Hepatocyte (in vitro differentiated cells): ENCODE data around the gene HGD. TPM values are rescaled to one million over a fixed set of nuclear protein-coding genes. Genes with fewer than 3 reads are reported as not detected.

Source experiments
- DNase-seq: peaks from one replicate; pipeline ENCODE4 v3.0.0-alpha.2; 2016; ENCODE audit warnings: low spot score
- H2AFZ ChIP-seq: fragments of 200-600 bp; sonication (generic); 2 replicates; pipeline ENCODE4 v1.6.0; 2016; ENCODE audit warnings: antibody characterized with exemption, mild to moderate bottlenecking
- H3K27ac ChIP-seq: fragments of 200-600 bp; sonication (generic); 2 replicates; pipeline ENCODE4 v1.5.1; 2016; ENCODE audit warnings: mild to moderate bottlenecking
- H3K27me3 ChIP-seq: fragments of 200-600 bp; sonication (generic); 2 replicates; pipeline ENCODE4 v1.6.1; 2016
- H3K36me3 ChIP-seq: fragments of 200-600 bp; sonication (generic); replicated peaks from 2 replicates; pipeline ENCODE4 v1.5.1; 2016; ENCODE audit warnings: low read depth; ENCODE audit not compliant: insufficient read depth
- H3K4me1 ChIP-seq: fragments of 200-600 bp; sonication (generic); 2 replicates; pipeline ENCODE4 v1.5.1; 2016; ENCODE audit warnings: mild to moderate bottlenecking, moderate library complexity; ENCODE audit not compliant: insufficient read depth
- H3K4me2 ChIP-seq: fragments of 200-600 bp; sonication (generic); 2 replicates; pipeline ENCODE4 v1.6.0; 2016
- H3K4me3 ChIP-seq: fragments of 200-600 bp; sonication (generic); 2 replicates; pipeline ENCODE4 v1.5.1; 2016; ENCODE audit warnings: mild to moderate bottlenecking
- H3K79me2 ChIP-seq: fragments of 200-600 bp; sonication (generic); 2 replicates; pipeline ENCODE4 v1.6.0; 2017; ENCODE audit warnings: mild to moderate bottlenecking
- H3K9me2 ChIP-seq: fragments of 200-600 bp; sonication (generic); replicated peaks from 2 replicates; pipeline ENCODE4 v1.6.0; 2017; ENCODE audit warnings: mild to moderate bottlenecking; ENCODE audit not compliant: insufficient read depth
- H3K9me3 ChIP-seq: fragments of 200-600 bp; sonication (generic); 2 replicates; pipeline ENCODE4 v1.5.1; 2016; ENCODE audit warnings: low read depth, mild to moderate bottlenecking
- H4K20me1 ChIP-seq: fragments of 200-600 bp; sonication (generic); 2 replicates; pipeline ENCODE4 v1.6.0; 2016; ENCODE audit warnings: mild to moderate bottlenecking; ENCODE audit not compliant: insufficient read depth, poor library complexity, severe bottlenecking
- EZH2 ChIP-seq: fragments of 200-600 bp; sonication (generic); IDR thresholded peaks from 2 replicates; pipeline ENCODE4 v1.6.1; 2016; ENCODE audit warnings: antibody characterized with exemption, mild to moderate bottlenecking, borderline replicate concordance
- EZH2phosphoT487 ChIP-seq: fragments of 200-600 bp; sonication (generic); IDR thresholded peaks from one replicate; pipeline ENCODE4 v1.6.1; 2018; ENCODE audit warnings: antibody characterized with exemption, mild to moderate bottlenecking, low read depth, moderate library complexity; ENCODE audit not compliant: unreplicated experiment, severe bottlenecking
- WGBS: methylation state at CpG from one replicate; pipeline ENCODE4 v1.1.6; 2016; ENCODE audit warnings: low lambda C conversion rate; ENCODE audit errors: missing lambda C conversion rate; 5-methylcytosine and 5-hydroxymethylcytosine counted together
- polyA plus RNA-seq: library from polyadenylated mRNA; unstranded; fragments of >200 nt; fragmentation: Nextera tagmentation; extraction: Ambion mirVana; gene quantifications from 2 replicates; pipeline ENCODE4 v1.2.1, GENCODE V29; 2016
- total RNA-seq: library from RNA; depleted of rRNA; stranded (reverse); fragments of >200 nt; gene quantifications from 2 replicates; pipeline ENCODE4 v1.2.3, GENCODE V29; 2014
- TF ChIP-seq, protein P1 (sequence below): fragments of 200-600 bp; sonication (generic); IDR thresholded peaks from 2 replicates; pipeline ENCODE4 v1.5.1; 2016; ENCODE audit warnings: antibody characterized with exemption, mild to moderate bottlenecking; ENCODE audit not compliant: poor library complexity

The HGD gene
- total and polyA plus RNA-seq, 2 experiments from 2014 or later: 63.6 to 64.6 TPM

DNA sequence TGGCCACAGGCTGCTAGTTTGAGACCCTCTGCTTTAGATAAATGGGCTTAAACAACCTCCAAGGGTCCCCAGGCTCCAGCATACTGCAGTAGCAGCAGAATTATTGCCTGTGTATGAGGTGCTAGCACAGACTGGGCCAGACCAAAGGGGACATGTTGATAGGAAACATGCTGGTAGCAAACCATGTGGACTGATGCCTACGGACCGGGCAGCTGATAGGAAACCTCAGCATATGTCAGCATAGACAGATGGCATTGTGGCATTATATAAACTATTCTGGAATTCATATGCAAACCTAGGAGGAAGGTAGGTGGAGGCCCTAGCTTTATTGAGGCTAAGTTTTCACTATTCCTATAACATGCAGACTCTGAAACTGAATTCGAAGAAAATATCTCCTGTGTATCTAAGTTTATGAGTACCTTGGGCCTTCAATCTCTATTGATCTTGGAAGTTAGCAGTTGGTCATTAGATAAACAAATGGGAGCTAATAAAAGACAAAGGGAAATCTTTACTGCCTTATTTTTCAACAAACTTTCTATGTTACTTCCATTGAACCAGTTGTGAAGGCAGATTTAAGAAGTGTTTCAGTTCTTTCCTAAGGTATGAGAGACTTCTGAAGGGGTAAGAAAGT lies 1.7 kb upstream of the HGD start:
- peak overlapping the region; percentile 98 for H3K27ac ChIP-seq
- no peak for TF ChIP-seq EZH2phosphoT487
- TF ChIP-seq, protein P1, sequence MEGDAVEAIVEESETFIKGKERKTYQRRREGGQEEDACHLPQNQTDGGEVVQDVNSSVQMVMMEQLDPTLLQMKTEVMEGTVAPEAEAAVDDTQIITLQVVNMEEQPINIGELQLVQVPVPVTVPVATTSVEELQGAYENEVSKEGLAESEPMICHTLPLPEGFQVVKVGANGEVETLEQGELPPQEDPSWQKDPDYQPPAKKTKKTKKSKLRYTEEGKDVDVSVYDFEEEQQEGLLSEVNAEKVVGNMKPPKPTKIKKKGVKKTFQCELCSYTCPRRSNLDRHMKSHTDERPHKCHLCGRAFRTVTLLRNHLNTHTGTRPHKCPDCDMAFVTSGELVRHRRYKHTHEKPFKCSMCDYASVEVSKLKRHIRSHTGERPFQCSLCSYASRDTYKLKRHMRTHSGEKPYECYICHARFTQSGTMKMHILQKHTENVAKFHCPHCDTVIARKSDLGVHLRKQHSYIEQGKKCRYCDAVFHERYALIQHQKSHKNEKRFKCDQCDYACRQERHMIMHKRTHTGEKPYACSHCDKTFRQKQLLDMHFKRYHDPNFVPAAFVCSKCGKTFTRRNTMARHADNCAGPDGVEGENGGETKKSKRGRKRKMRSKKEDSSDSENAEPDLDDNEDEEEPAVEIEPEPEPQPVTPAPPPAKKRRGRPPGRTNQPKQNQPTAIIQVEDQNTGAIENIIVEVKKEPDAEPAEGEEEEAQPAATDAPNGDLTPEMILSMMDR: no peak
- no peak for TF ChIP-seq EZH2
- H3K79me2 ChIP-seq: peaks cover 26% of the 10 kb centered on the region
- H3K4me2 ChIP-seq: peak overlapping the region; percentile 8
- no peak overlapping the region for H2AFZ ChIP-seq
- no peak overlapping the region for H3K4me3 ChIP-seq
- no peaks in the 10 kb centered on the region for H3K9me2 ChIP-seq
- H3K9me3 ChIP-seq: no peaks in the 10 kb centered on the region
- H4K20me1 ChIP-seq: no peaks in the 10 kb centered on the region
- peaks cover 35% of the 10 kb centered on the region for H3K4me1 ChIP-seq
- no peaks in the 10 kb centered on the region for H3K27me3 ChIP-seq
- no peaks in the 10 kb centered on the region for H3K36me3 ChIP-seq
- no peak for DNase-seq
- 81% methylated on average over 3 of the region's 3 CpGs for WGBS

DNA sequence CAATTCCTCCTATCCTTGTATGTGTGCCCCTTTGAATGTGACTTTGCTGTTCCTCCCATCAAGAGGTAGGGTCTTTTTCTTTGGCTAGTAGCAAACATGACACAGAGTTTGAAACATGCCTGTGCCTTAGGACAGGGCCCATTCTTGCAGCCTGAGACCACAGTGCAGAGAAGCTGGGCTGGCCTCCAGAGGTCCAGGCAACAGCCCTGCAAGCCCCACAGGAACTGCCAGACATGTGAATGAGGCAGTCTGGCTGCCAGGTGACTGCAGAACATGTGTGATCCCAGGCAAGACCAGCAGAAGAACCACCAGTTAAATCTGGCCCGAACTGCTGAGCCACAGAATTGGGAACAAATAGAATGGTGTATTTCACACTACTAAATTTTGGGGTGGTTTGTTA lies 1.2 kb upstream of the HGD start:
- H3K9me2 ChIP-seq: no peaks in the 10 kb centered on the region
- no peak overlapping the region for H3K4me3 ChIP-seq
- H3K4me1 ChIP-seq: peaks cover 33% of the 10 kb centered on the region
- TF ChIP-seq EZH2 (no peak), EZH2phosphoT487 (no peak)
- TF ChIP-seq, protein P1: no peak
- DNase-seq: no peak
- no peaks in the 10 kb centered on the region for H3K9me3 ChIP-seq
- no peaks in the 10 kb centered on the region for H3K27me3 ChIP-seq
- no peak overlapping the region for H2AFZ ChIP-seq
- H4K20me1 ChIP-seq: no peaks in the 10 kb centered on the region
- H3K36me3 ChIP-seq: no peaks in the 10 kb centered on the region
- WGBS: 96% methylated on average over 1 of the region's 1 CpG
- peaks cover 26% of the 10 kb centered on the region for H3K79me2 ChIP-seq
- peak overlapping the region; percentile 98 for H3K27ac ChIP-seq
- peak overlapping the region; percentile 63 for H3K4me2 ChIP-seq

DNA sequence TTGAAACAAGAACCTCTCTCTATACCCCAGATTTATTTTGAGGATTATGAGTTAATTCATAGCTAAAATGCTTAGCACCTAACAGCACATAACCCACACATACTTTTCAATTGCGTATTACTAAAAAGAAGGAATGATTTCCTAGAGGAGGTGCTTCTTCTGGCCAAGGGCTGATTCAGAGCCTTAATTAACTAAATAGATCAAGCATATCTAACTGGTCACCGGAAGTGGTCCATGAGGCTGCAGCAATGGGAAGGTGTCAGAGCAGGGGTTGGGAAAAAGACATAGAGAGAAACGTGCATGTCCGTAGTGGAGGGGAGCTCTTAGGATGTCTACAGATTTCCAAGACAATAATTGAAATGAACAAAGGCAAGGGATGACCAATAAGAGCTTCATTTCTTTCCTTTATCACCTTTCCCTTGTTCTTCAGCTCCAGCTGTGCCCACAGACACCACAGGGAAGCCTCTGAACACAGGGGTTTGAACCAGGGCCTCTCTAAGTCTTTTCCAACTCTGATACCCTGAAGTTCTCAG lies 467 bp downstream of the HGD start:
- peak overlapping the region; percentile 15 for H3K4me3 ChIP-seq
- 88% methylated on average over 4 of the region's 4 CpGs for WGBS
- no peak overlapping the region for H2AFZ ChIP-seq
- H3K9me2 ChIP-seq: no peaks in the 10 kb centered on the region
- no peaks in the 10 kb centered on the region for H4K20me1 ChIP-seq
- TF ChIP-seq EZH2: no peak
- no peak for TF ChIP-seq EZH2phosphoT487
- TF ChIP-seq, protein P1: no peak
- H3K36me3 ChIP-seq: no peaks in the 10 kb centered on the region
- no peaks in the 10 kb centered on the region for H3K9me3 ChIP-seq
- peak overlapping the region; percentile 56 for H3K4me2 ChIP-seq
- no peaks in the 10 kb centered on the region for H3K27me3 ChIP-seq
- peaks cover 31% of the 10 kb centered on the region for H3K4me1 ChIP-seq
- peak overlapping the region; percentile 98 for H3K27ac ChIP-seq
- no peak for DNase-seq
- peaks cover 27% of the 10 kb centered on the region for H3K79me2 ChIP-seq
